ENCODE measurements around the gene GALNT2. TPM values are rescaled to one million over a fixed set of nuclear protein-coding genes. Genes with fewer than 3 reads are reported as not detected.

The GALNT2 gene
- total RNA-seq, 1 experiment from 2014 or later: 99.1 TPM

DNA sequence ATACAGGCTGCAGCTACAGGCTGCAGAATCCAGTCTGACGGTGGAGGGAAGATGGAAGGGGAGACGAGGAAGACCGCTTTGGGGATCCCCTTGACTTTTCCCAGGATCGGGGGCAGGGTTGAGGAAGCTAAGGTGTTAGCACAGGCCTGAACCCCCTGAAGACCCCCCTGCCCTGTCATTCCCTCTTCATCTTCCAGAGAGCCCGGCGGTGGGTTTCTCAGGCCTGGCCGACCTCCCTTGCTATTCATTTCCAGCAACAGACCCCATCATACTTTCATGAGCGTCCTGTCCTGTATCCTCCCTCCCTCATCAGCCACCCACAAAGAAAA lies 247.1 kb downstream of the GALNT2 start:
- no peak for DNase-seq
- Histone ChIP-seq H3K27me3 (ENCODE audit: control insufficient read depth, insufficient read depth, low read length) (no peaks in the 10 kb centered on the region), H3K4me3 (ENCODE audit: insufficient read depth, low read depth, low read length) (no peak overlapping the region), H3K36me3 (replicated peaks; ENCODE audit: control insufficient read depth, insufficient read depth, low read length) (no peaks in the 10 kb centered on the region)

DNA sequence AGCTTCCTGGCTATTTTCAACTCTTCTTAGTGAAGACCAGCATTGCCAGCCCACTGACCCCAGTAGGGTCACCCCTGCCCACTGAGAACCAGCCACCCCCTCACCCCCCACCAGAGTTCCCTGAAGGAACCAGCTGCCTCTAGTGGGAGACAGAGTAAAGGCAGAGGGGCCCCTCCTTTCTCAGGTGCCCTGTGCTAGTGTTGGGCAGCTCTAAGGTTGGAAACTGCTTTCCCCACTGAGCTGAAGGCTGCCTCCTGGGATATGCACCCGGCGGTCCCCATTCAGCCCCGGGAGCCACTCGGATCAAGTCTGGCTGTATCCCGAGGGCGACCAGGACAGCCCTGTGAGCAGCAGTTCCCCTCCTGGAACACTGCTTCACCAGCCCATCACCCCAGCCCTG lies 248.1 kb downstream of the GALNT2 start:
- no peaks in the 10 kb centered on the region for H3K36me3 ChIP-seq (replicated peaks; ENCODE audit: control insufficient read depth, insufficient read depth, low read length)
- no peak overlapping the region for H3K4me3 ChIP-seq (ENCODE audit: insufficient read depth, low read depth, low read length)
- DNase-seq: no peak
- no peaks in the 10 kb centered on the region for H3K27me3 ChIP-seq (ENCODE audit: control insufficient read depth, insufficient read depth, low read length)

DNA sequence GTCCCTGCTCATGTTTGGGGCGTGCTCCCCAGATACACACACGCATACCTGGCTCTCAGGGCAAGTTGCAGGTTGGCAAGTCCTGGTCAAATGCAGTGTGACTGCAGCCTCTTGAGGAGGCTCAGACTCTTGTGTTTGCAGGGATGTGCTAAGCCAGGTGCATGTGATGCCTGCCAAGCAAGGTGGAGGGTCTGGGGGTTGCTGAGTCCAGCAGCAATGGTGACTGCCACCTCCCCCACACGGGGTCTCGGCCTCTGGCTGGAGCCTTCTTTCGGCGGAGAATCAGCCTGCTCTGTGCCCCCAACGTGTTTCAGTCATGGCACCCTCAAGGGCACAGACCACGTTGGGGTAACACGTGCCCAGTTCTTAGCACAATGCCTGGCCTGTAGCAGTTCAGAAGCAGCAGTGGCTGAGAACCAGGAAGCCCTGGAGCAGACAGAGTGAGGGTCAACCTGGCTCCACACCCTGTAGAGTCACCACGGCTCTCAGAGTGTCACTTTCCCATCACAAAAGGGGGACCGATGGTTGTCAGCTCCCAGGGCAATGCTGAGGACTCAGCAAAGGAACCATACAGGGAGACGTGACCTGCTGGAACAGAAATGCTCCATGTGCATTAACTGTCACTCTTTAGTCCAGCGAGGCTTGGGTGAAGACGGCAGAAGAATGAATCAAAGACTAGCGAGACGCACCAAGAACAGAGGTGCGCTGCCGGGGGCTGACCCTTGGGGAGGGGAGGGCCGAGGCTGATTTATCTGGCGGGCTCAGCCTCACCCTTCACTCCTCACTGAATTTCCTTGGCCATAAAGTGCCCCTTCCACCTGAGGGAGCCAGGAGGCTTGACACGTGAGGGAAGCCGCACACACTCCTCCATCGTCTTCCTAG lies 250.1 kb downstream of the GALNT2 start:
- no peaks in the 10 kb centered on the region for H3K27me3 ChIP-seq (ENCODE audit: control insufficient read depth, insufficient read depth, low read length)
- no peak for DNase-seq

DNA sequence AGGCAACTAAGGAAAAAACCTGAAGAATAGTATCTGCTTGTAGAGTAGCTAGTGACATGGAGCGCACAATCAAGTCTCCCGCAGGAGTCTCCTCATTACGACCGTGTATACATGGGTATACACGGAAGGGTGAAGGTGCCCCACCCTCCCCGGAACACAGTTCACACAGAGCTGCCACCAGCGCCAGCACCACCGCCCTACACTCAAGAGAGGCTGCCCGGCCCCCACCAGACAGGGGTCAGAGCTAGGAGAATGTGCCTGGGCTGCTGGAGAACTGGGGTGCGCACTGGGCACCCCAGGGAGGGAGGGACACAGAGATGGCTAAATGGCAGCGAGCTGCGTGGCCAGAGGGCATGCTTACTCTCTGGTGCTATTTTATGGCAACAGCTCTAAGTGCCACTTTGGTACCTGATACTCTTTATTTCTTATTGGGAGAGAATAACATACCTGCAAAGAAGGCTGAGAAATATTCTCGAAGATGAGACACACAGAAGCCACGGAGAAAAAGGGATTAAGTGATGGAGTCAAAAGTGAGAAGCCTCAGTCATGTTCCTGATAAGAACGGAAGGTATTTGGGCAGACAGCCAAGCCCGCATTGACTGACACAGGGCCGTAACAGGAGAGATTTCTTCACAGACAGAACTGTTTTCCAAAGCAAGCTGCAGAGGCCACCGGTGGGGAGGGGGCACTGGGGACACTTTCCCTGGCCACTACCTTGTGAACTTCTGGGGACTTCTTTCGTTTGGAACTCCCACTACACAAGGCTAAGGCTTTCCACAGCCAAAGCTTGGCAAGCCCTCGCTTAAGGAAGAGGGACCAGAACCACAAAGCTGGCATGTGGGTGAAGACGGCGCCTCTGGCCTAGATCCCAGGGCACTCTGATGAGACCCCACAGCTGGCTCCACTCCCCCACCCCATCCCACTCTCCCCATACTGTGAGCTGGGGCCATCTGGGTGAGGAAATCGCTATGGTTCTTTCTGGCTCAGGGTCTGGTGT lies 251.1 kb downstream of the GALNT2 start:
- no peak for DNase-seq
- no peak overlapping the region for H3K4me3 ChIP-seq (ENCODE audit: insufficient read depth, low read depth, low read length)
- H3K27me3 ChIP-seq (ENCODE audit: control insufficient read depth, insufficient read depth, low read length): no peaks in the 10 kb centered on the region
- H3K36me3 ChIP-seq (replicated peaks; ENCODE audit: control insufficient read depth, insufficient read depth, low read length): peaks cover 3% of the 10 kb centered on the region

More for the DNA sequence above, 250.1 kb downstream of the GALNT2 start:
- Histone ChIP-seq H3K4me3 (ENCODE audit: insufficient read depth, low read depth, low read length) (no peak overlapping the region), H3K36me3 (replicated peaks; ENCODE audit: control insufficient read depth, insufficient read depth, low read length) (no peaks in the 10 kb centered on the region; the same call in 1 of the 2 replicates)

DNA sequence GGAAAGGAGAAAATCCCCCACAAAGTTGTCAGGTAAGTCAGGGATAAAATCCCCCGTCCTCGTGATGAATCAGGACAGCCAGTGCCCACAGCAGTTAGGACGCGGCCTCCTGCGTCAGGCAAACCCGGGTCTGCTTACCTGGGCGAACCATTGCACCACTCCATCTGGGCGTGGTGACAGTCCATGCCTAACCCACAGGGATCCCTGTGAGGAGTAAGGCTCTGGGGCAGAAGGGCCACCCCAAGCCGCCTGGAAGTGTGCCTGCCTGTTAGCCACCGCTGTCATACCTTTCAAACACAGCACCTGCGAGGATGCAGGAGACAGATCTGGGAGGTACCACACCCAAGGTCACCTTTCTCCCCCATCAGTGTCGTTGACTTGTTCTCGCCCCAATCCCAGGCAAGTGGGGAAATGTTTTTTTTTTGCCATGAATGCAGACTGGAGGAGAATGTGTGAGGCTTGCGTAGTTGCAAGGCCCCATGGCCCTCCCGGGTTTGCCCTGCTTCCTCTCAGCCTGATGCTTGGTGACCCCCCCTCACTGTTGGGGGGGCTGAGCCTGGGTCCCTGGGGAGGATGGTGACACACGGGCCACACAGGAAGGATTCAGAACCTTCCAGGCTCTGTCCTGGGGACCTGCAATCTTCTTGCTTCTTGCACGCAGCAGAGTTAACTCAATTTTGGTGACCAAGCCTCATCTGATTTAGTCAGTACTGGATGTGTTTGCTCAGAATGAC lies 252.1 kb downstream of the GALNT2 start:
- peaks cover 3% of the 10 kb centered on the region for H3K36me3 ChIP-seq (replicated peaks; ENCODE audit: control insufficient read depth, insufficient read depth, low read length)
- H3K4me3 ChIP-seq (ENCODE audit: insufficient read depth, low read depth, low read length): no peak overlapping the region
- H3K27me3 ChIP-seq (ENCODE audit: control insufficient read depth, insufficient read depth, low read length): no peaks in the 10 kb centered on the region
- no peak for DNase-seq

DNA sequence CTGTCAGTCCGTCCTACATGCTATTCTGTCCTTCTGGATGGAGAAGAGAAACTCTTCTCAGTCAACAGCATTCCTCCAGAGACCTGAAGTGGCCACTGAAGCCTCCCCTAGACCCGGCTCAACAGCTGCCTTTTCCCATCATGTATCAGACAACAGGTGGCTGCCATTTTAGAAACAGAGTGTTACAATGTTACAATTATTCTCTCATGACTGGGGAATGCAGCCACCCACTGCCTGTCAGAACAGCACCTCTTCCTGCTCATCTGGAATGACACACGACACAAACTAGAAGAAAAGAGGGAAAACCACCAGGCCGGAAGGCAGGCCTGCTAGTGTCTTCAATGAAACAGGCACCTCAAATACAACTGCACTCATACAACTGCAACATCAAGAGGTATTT lies 253.8 kb downstream of the GALNT2 start:
- Histone ChIP-seq H3K36me3 (replicated peaks; ENCODE audit: control insufficient read depth, insufficient read depth, low read length) (peaks cover 3% of the 10 kb centered on the region), H3K27me3 (ENCODE audit: control insufficient read depth, insufficient read depth, low read length) (no peaks in the 10 kb centered on the region), H3K4me3 (ENCODE audit: insufficient read depth, low read depth, low read length) (no peak overlapping the region)
- DNase-seq: peak; percentile 19

DNA sequence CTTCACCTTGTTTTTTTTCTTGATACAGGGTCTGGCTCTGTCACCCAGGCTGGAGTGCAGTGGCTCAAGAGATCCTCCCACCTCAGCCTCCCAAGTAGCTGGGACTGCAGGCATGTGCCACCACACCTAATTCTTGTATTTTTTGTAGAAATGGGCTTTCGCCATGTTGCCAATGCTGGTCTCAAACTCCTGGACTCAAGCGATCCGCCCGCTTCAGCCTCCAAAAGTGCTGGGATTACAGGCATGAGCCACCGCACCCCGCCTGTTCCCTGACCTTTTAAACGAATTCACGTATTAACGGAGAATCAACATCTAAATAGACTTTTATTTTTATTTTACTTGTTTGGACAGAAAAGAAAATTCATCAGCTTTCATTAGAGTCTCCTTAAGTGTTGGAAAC lies 254.3 kb downstream of the GALNT2 start:
- H3K36me3 ChIP-seq (replicated peaks; ENCODE audit: control insufficient read depth, insufficient read depth, low read length): peaks cover 3% of the 10 kb centered on the region
- no peaks in the 10 kb centered on the region for H3K27me3 ChIP-seq (ENCODE audit: control insufficient read depth, insufficient read depth, low read length)
- no peak for DNase-seq
- H3K4me3 ChIP-seq (ENCODE audit: insufficient read depth, low read depth, low read length): no peak overlapping the region

DNA sequence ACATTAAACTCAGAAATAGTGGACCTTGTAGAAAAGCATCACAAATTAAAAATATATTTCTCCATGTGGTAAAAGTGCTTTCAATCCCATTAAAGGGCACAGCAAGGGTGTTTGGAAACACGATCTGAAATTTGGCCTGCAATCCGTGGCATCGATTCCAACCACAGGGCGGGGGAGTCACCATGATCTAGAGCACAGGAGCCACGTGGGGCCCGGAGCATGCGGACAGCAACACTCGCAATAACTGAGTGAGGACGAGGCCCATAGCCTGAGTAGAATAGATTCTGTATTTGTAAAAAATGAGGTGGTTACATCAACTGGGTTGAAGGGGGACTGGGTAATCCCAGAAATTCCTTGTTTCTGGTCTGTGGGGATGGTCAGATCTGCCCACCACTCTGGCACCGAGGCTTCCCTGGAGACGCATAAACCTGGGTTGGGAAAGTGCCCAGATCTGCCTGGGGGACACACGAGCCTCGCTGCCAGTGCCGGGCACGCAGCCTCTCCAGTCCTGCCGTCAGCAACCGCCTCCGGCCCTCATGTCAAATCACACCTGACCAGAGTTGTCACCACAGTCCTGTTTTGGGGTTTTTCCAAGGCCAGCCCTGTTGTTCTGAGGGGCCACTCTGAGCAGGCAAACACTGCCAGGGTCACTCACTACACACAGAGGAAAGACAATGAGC lies 254.8 kb downstream of the GALNT2 start:
- H3K27me3 ChIP-seq (ENCODE audit: control insufficient read depth, insufficient read depth, low read length): no peaks in the 10 kb centered on the region
- no peak overlapping the region for H3K4me3 ChIP-seq (ENCODE audit: insufficient read depth, low read depth, low read length)
- no peak for DNase-seq
- H3K36me3 ChIP-seq (replicated peaks; ENCODE audit: control insufficient read depth, insufficient read depth, low read length): peaks cover 3% of the 10 kb centered on the region

DNA sequence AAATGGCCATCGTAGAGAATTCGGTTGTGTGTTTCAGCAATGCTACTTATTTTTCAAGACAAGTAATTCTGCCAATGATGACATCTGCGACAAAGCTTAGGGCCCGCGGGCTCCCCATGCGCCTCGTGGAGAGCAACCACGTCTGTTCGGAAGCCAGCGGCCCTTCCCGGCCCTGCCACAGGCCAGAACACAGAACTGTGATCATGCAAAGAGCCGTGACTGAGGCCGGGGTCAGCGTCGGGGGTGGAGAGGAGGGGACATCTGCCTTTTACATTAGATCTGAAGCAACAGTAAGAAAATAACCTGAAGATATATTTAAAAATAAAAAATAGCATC lies 255.4 kb downstream of the GALNT2 start:
- Histone ChIP-seq H3K4me3 (ENCODE audit: insufficient read depth, low read depth, low read length) (no peak overlapping the region), H3K27me3 (ENCODE audit: control insufficient read depth, insufficient read depth, low read length) (no peaks in the 10 kb centered on the region)

DNA sequence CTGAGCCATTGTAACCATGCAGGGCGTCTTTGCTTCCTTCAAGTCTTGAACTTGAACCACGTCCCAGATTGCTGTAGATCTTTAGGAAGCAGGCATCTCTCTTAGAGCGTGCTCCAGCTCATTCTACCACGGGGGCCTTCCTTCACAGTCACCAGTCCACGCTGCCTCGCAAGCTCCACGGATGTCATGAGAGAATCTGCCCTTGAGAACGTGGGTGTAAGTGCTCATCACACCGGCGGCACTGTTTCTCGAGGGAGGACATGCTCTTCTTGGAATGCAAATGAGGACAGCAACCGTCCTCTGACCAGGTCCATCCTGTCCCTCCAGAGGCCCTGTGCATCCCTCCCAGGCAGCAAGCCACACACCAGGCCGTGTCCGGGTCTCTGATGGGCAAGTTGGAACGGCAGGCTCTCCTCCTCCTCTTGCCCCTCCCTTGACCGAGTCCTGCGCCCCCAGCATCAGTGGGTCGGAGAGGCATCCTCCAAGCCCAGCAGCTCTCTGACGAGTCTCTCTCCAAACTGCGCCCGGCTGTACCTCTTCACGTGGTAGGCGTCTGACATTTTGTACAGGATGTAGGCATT lies 256.0 kb downstream of the GALNT2 start:
- no peak for DNase-seq
- H3K36me3 ChIP-seq (replicated peaks; ENCODE audit: control insufficient read depth, insufficient read depth, low read length): peaks cover 3% of the 10 kb centered on the region

More for the DNA sequence above, 255.4 kb downstream of the GALNT2 start:
- no peak for DNase-seq
- H3K36me3 ChIP-seq (replicated peaks; ENCODE audit: control insufficient read depth, insufficient read depth, low read length): peaks cover 3% of the 10 kb centered on the region

DNA sequence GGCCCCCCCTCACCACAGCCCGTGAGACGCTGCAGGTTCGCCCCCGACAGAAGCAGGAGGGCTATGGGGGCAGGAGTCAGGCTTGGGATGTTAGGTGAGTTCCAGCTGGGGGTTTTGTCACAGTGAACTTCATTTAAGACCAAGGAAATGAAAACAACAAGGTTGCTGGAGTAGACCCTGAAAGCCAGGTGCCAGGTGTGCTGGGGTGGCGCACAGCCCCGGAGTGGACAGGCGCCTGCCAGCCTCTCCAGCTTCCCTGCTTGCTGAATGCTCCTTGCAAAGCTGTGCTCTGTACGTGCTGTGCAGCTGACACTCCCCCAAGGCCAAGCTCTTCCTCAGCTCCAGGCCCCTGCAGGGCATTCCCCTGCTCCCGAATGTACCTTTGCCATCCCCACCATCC lies 256.6 kb downstream of the GALNT2 start:
- H3K27me3 ChIP-seq (ENCODE audit: control insufficient read depth, insufficient read depth, low read length): no peaks in the 10 kb centered on the region
- H3K36me3 ChIP-seq (replicated peaks; ENCODE audit: control insufficient read depth, insufficient read depth, low read length): peaks cover 3% of the 10 kb centered on the region
- no peak for DNase-seq
- no peak overlapping the region for H3K4me3 ChIP-seq (ENCODE audit: insufficient read depth, low read depth, low read length)

More for the DNA sequence above, 256.0 kb downstream of the GALNT2 start:
- Histone ChIP-seq H3K27me3 (ENCODE audit: control insufficient read depth, insufficient read depth, low read length) (no peaks in the 10 kb centered on the region), H3K4me3 (ENCODE audit: insufficient read depth, low read depth, low read length) (no peak overlapping the region)

DNA sequence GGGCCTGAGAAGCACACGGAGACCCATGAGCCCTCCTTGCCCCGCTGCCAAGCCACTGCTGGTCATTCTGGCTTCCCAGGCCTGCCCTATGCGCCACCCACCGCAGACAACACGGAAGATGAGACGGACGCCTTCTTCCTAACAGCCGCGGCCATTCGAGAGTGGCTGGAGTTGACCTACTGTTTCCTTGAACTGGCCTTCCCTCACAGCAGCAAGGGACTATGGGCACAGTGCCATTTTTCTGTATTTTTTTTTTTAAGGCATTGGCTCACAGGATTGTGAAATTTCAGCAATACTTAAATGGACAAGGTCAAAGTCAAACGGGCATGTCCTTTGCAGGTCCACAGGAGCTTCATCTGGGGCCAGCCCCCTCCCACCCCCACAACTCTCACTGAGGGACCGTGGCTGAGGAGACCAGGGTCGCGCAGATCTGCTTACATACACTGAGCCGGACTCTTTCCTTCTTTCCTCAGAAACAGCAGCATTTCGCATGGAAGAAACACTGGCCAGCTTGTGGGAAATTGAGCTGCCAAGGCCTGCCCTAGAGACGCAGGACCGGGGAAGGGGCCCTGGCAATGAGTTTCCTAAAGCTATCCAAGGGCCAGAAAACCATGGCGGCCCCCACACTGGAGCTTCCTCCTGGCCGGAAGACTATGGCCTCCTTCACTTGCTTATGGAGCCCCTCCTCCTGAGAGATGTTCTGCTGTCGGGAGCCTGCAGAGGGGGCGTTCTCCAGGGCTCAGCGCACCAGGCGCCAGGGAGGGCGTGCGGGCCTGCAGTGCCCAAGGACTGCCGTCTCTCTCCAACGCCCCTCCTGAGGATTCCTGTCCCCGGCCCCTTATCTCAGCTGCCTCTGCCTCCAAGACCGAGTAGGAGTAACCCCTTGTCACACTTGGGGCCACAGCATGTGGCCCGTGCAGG lies 260.2 kb downstream of the GALNT2 start:
- DNase-seq: peak; percentile 65
- no peak overlapping the region for H3K4me3 ChIP-seq (ENCODE audit: insufficient read depth, low read depth, low read length)
- H3K27me3 ChIP-seq (ENCODE audit: control insufficient read depth, insufficient read depth, low read length): no peaks in the 10 kb centered on the region
- peaks cover 3% of the 10 kb centered on the region for H3K36me3 ChIP-seq (replicated peaks; ENCODE audit: control insufficient read depth, insufficient read depth, low read length)

DNA sequence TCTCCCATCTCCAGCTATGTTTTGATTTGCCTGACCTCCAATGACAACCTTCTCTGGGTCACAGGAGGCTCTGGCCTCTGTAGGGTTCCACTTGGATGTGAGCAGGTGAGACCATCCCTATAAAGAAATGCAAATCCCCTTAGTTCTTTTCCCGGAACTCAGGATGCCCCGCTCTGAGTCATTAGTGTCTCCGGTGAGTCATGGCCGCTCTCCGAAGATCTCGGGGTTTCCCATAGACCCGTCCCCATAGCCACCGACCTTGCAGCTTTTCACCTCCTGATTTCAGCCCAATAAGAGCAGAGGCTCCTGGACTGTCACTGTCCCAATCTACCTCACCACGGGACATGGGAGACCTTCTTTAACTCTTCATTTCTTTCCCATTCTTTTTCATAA lies 260.9 kb downstream of the GALNT2 start:
- peak; percentile 67 for DNase-seq
- Histone ChIP-seq H3K27me3 (ENCODE audit: control insufficient read depth, insufficient read depth, low read length) (no peaks in the 10 kb centered on the region), H3K36me3 (replicated peaks; ENCODE audit: control insufficient read depth, insufficient read depth, low read length) (peaks cover under 1% of the 10 kb centered on the region), H3K4me3 (ENCODE audit: insufficient read depth, low read depth, low read length) (no peak overlapping the region)
